Measurements from ENCODE around the gene MGA. TPM values are rescaled to one million over a fixed set of nuclear protein-coding genes. Genes with fewer than 3 reads are reported as not detected.

Gene MGA
- total RNA-seq, 2 donors from 2014 or later: 28.8 to 45.5 TPM

DNA sequence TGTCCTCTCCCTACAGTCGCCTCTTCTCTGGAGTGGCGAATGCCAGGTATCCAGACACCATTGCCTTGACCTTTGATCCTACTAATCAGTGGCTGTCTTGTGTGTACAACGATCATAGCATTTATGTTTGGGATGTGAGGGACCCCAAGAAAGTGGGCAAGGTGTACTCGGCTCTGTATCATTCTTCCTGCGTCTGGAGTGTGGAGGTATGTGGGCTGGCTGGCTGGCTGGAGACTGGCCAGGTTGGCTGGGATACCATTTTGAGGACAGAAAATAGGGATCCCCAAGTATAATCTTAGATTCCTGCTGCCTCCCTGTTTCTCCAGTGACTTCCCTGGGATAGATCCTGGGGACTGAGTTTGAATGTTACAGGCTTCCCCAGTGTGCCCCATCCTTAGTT lies 154.3 kb downstream of the MGA start:
- peaks cover 0 to 8% of the 10 kb centered on the region in 2 donors for H3K36me3 ChIP-seq (replicated peaks in 1 of 2; ENCODE audit: insufficient read depth in 1 of 2, low read depth in 2 of 2)
- intact Hi-C loops (cut with DNase I): loop anchor here (5.0 kb wide), 1 partner anchor 47 kb away; no protein-coding TSS in a partner anchor
- no peak for TF ChIP-seq POLR2A (IDR thresholded peaks at IDR 0.05)
- TF ChIP-seq, protein P1, sequence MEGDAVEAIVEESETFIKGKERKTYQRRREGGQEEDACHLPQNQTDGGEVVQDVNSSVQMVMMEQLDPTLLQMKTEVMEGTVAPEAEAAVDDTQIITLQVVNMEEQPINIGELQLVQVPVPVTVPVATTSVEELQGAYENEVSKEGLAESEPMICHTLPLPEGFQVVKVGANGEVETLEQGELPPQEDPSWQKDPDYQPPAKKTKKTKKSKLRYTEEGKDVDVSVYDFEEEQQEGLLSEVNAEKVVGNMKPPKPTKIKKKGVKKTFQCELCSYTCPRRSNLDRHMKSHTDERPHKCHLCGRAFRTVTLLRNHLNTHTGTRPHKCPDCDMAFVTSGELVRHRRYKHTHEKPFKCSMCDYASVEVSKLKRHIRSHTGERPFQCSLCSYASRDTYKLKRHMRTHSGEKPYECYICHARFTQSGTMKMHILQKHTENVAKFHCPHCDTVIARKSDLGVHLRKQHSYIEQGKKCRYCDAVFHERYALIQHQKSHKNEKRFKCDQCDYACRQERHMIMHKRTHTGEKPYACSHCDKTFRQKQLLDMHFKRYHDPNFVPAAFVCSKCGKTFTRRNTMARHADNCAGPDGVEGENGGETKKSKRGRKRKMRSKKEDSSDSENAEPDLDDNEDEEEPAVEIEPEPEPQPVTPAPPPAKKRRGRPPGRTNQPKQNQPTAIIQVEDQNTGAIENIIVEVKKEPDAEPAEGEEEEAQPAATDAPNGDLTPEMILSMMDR (IDR thresholded peaks at IDR 0.05): no peak

GRCh38 chr15:41816788-41817187 lies 156.6 kb downstream of the MGA start:
- Histone ChIP-seq H3K27me3 (no peaks in the 10 kb centered on the region), H3K4me1 (peaks cover 16% of the 10 kb centered on the region), H3K36me3 (replicated peaks in 1 of 2; ENCODE audit: insufficient read depth in 1 of 2, low read depth in 2 of 2) (peaks cover 0 to 8% of the 10 kb centered on the region in 2 donors), H3K9me3 (no peaks in the 10 kb centered on the region), H3K27ac (no peak overlapping the region), H3K4me3 (no peak overlapping the region)
- TF ChIP-seq POLR2A (IDR thresholded peaks at IDR 0.05): no peak
- TF ChIP-seq, protein P1 (IDR thresholded peaks at IDR 0.05): no peak
- intact Hi-C loops (cut with DNase I): no loop called here
- 96% methylated on average over 9 of the region's 9 CpGs; no CpG with 5 or more reads in 1 of the 2 donors for WGBS, 2 donors
- DNase-seq: no peak
- ATAC-seq: no peak

More for the DNA sequence above, 154.3 kb downstream of the MGA start:
- ATAC-seq: no peak
- Histone ChIP-seq H3K27me3 (no peaks in the 10 kb centered on the region), H3K27ac (no peak overlapping the region), H3K9me3 (no peaks in the 10 kb centered on the region), H3K4me3 (no peak overlapping the region), H3K4me1 (no peaks in the 10 kb centered on the region)
- DNase-seq: no peak
- WGBS, 2 donors: 66 to 75% methylated on average over 4 to 5 of the region's 5 CpGs

DNA sequence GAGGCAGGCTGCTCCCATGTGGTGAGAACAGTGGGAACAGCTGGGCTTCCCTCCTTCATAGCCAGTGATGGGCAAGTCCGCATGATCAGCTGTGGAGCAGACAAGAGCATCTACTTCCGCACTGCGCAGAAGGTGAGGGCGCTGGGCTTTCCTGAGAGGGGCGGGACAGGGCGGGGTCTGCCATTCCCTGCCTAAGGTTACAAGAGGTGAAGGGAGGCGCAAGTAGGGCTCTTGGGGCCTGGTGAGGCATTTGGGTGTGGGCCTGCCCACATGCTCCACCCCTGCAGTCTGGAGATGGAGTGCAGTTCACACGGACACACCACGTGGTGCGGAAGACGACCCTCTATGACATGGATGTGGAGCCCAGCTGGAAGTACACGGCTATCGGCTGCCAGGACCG lies 157.1 kb downstream of the MGA start:
- TF ChIP-seq, protein P1 (IDR thresholded peaks at IDR 0.05): no peak
- no peak for TF ChIP-seq POLR2A (IDR thresholded peaks at IDR 0.05)
- Histone ChIP-seq H3K27ac (no peak overlapping the region), H3K27me3 (no peaks in the 10 kb centered on the region), H3K4me1 (peaks cover 17% of the 10 kb centered on the region), H3K36me3 (replicated peaks in 1 of 2; ENCODE audit: insufficient read depth in 1 of 2, low read depth in 2 of 2) (peaks cover 0 to 8% of the 10 kb centered on the region in 2 donors), H3K9me3 (no peaks in the 10 kb centered on the region), H3K4me3 (no peak overlapping the region)
- intact Hi-C loops (cut with DNase I): no loop called here
- ATAC-seq (no peak), DNase-seq (no peak)
- 85 to 96% methylated on average over 13 to 14 of the region's 14 CpGs for WGBS, 2 donors

- Histone ChIP-seq H3K4me3 (no peak overlapping the region), H3K27ac (no peak overlapping the region), H3K27me3 (no peaks in the 10 kb centered on the region), H3K9me3 (no peaks in the 10 kb centered on the region), H3K36me3 (replicated peaks in 1 of 2; ENCODE audit: insufficient read depth in 1 of 2, low read depth in 2 of 2) (peaks cover 0 to 8% of the 10 kb centered on the region in 2 donors), H3K4me1 (peaks cover 17% of the 10 kb centered on the region)
- no peak for TF ChIP-seq POLR2A (IDR thresholded peaks at IDR 0.05)
- TF ChIP-seq, protein P1 (IDR thresholded peaks at IDR 0.05): no peak
- ATAC-seq (no peak), DNase-seq (no peak)
- 86 to 97% methylated on average over 6 of the region's 6 CpGs for WGBS, 2 donors
- intact Hi-C loops (cut with DNase I): no loop called here
Measured at GRCh38 chr15:41817781-41818180, 157.6 kb downstream of the MGA start.

DNA sequence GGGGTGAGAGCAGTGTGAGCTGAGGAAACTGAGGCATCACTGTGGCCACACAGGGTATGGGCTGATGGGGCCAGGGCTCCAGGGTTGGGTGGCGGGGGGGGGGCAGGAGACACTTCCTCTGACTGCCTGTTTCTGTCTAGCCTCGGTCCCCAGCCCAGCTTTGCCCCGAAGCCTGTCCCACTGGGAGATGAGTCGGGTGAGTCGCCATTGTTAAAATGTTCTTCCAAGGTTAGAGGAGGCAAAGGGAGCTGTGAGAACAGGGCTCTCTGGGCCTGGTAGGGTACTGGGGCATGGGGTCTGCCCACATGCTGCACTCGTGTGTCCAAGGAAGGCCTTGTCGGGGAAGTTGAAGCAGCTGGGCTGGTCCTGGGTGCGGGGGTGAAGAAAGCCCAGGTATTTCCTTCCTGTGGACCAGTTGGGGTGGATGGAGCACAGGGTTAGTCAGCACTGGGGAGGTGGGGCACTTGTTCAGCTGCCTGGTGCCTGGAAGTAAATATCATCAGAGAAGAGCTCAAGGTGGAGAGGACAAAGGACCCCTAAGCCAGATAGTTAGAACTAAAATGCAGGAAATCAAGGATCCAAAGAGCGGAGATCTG lies 159.3 kb downstream of the MGA start:
- WGBS, 2 donors: 82 to 100% methylated on average over 7 to 9 of the region's 9 CpGs
- Histone ChIP-seq H3K4me1 (peaks cover 17% of the 10 kb centered on the region), H3K27me3 (no peaks in the 10 kb centered on the region), H3K4me3 (no peak overlapping the region), H3K27ac (no peak overlapping the region), H3K9me3 (no peaks in the 10 kb centered on the region), H3K36me3 (replicated peaks in 1 of 2; ENCODE audit: insufficient read depth in 1 of 2, low read depth in 2 of 2) (peaks cover 0 to 8% of the 10 kb centered on the region in 2 donors)
- no peak for ATAC-seq
- intact Hi-C loops (cut with DNase I): no loop called here
- DNase-seq: no peak
- TF ChIP-seq, protein P1 (IDR thresholded peaks at IDR 0.05): no peak
- no peak for TF ChIP-seq POLR2A (IDR thresholded peaks at IDR 0.05)
